B cell (primary cell): ENCODE data around the gene ABCA4.

Source experiments
- EZH2 ChIP-seq: IDR thresholded peaks from 2 replicates; pipeline ENCODE4 v1.6.1; 2012; ENCODE audit warnings: borderline replicate concordance, low read depth, mild to moderate bottlenecking, moderate library complexity, low read length; ENCODE audit not compliant: insufficient read depth, poor library complexity, severe bottlenecking
- TF ChIP-seq, protein P1 (sequence below): fragments of 200-600 bp; IDR thresholded peaks from one replicate; pipeline ENCODE4 v1.8.0; 2022; ENCODE audit warnings: antibody characterized with exemption, mild to moderate bottlenecking

DNA sequence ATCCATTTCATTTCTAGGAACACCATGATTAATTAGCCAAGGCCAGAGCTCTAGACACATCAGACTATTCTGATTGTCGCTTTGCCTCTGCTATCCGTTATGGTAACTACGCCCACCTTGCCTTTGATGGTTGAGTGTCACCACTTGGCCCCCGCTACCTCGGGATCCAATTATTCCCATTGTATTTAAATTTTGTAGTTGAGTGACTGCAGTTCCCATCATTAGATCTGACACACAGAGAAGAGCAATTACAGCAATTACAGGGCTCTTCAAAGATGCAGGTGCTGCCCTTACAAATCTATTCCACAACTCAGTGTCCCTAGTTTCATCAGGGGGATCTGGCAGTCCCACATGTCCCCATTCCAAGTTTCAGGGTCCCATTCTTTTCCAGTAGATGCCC, 44.9 kb upstream of the ABCA4 start:
- TF ChIP-seq, protein P1, sequence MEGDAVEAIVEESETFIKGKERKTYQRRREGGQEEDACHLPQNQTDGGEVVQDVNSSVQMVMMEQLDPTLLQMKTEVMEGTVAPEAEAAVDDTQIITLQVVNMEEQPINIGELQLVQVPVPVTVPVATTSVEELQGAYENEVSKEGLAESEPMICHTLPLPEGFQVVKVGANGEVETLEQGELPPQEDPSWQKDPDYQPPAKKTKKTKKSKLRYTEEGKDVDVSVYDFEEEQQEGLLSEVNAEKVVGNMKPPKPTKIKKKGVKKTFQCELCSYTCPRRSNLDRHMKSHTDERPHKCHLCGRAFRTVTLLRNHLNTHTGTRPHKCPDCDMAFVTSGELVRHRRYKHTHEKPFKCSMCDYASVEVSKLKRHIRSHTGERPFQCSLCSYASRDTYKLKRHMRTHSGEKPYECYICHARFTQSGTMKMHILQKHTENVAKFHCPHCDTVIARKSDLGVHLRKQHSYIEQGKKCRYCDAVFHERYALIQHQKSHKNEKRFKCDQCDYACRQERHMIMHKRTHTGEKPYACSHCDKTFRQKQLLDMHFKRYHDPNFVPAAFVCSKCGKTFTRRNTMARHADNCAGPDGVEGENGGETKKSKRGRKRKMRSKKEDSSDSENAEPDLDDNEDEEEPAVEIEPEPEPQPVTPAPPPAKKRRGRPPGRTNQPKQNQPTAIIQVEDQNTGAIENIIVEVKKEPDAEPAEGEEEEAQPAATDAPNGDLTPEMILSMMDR, result no peak
- TF ChIP-seq EZH2, result no peak
